OCI-LY7 (cell line): ENCODE results near the gene NAA40. TPM values are rescaled to one million over a fixed set of nuclear protein-coding genes. Genes with fewer than 3 reads are reported as not detected.
A peak's percentile ranks its signal among the peaks of the same experiment; 100 is the strongest.

ENCODE experiments used
- BruUV-seq: library from RNA; stranded (reverse); fragments of 400-500 nt; replicated peaks from 2 replicates; lab custom pipeline; 2021; lab: Mats Ljungman, UMichigan
- CTCF ChIA-PET: fragments of 300-600 bp; sonication (Branson Sonifier 250); formaldehyde crosslinking; loops from one replicate; lab custom pipeline; 2022; ENCODE audit warnings: antibody characterized with exemption; ENCODE audit not compliant: unreplicated experiment; lab: Charles Lee
- POLR2A ChIA-PET: fragments of 300-600 bp; sonication (Branson Sonifier 250); formaldehyde crosslinking; loops from one replicate; lab custom pipeline; 2022; ENCODE audit warnings: antibody characterized with exemption; lab: Charles Lee
- DNase-seq: peaks from one replicate; pipeline ENCODE4 v3.0.0-alpha.2; 2015; ENCODE audit warnings: low spot score
- H2AFZ ChIP-seq: fragments of 200-600 bp; sonication (generic), shearing (Covaris generic); 2 replicates; pipeline ENCODE4 v1.6.1; 2014; ENCODE audit warnings: mild to moderate bottlenecking, antibody characterized with exemption, low read length, moderate library complexity
- H3K27ac ChIP-seq: fragments of 200-600 bp; sonication (generic); 2 replicates; pipeline ENCODE4 v1.5.1; 2014; ENCODE audit warnings: mixed run types, low read depth, mild to moderate bottlenecking, moderate library complexity, low read length, inconsistent platforms; ENCODE audit not compliant: poor library complexity, severe bottlenecking
- H3K36me3 ChIP-seq: fragments of 200-600 bp; sonication (generic); 2 replicates; pipeline ENCODE4 v1.6.1; 2014; ENCODE audit warnings: mild to moderate bottlenecking, antibody characterized with exemption, low read length, moderate library complexity, mixed read lengths; ENCODE audit not compliant: insufficient read depth
- H3K4me1 ChIP-seq: fragments of 200-600 bp; sonication (generic); 2 replicates; pipeline ENCODE4 v1.5.1; 2014; ENCODE audit warnings: mild to moderate bottlenecking, low read length; ENCODE audit not compliant: insufficient read depth, poor library complexity, severe bottlenecking
- H3K4me2 ChIP-seq: fragments of 200-600 bp; sonication (generic); 2 replicates; pipeline ENCODE4 v1.6.1; 2014; ENCODE audit warnings: mild to moderate bottlenecking, low read length
- H3K4me3 ChIP-seq: fragments of 200-600 bp; sonication (generic); 2 replicates; pipeline ENCODE4 v1.5.1; 2014; ENCODE audit warnings: mild to moderate bottlenecking, low read depth, low read length; ENCODE audit not compliant: poor library complexity, severe bottlenecking
- H3K79me2 ChIP-seq: fragments of 200-600 bp; sonication (generic); 2 replicates; pipeline ENCODE4 v1.6.1; 2016; ENCODE audit warnings: low read depth, mild to moderate bottlenecking, low read length, moderate library complexity, mixed read lengths; ENCODE audit not compliant: insufficient read depth
- H3K9me2 ChIP-seq: fragments of 200-600 bp; sonication (generic); 2 replicates; pipeline ENCODE4 v1.6.1; 2016; ENCODE audit warnings: mild to moderate bottlenecking, low read length, mixed read lengths; ENCODE audit not compliant: insufficient read depth
- H3K9me3 ChIP-seq: fragments of 200-600 bp; sonication (generic); 2 replicates; pipeline ENCODE4 v1.6.1; 2014; ENCODE audit warnings: mild to moderate bottlenecking, mixed run types, low read length, mixed read lengths
- H4K20me1 ChIP-seq: fragments of 200-600 bp; sonication (generic); 2 replicates; pipeline ENCODE4 v1.6.1; 2014; ENCODE audit warnings: mild to moderate bottlenecking, antibody characterized with exemption, low read length, moderate library complexity, mixed read lengths; ENCODE audit not compliant: insufficient read depth
- EZH2phosphoT487 ChIP-seq: fragments of 200-600 bp; sonication (generic); IDR thresholded peaks from 2 replicates; pipeline ENCODE4 v1.6.1; 2018; ENCODE audit warnings: low read depth, borderline replicate concordance, mild to moderate bottlenecking, mixed run types, antibody characterized with exemption, low read length, moderate library complexity, mixed read lengths
- intact Hi-C: fragments of 100-400 bp; cut with micrococcal nuclease; formaldehyde crosslinking; loops from one replicate; pipeline ENCODE4 v1.10.0; 2022; ENCODE audit not compliant: unreplicated experiment
- total RNA-seq, 2 experiments: library from RNA; depleted of rRNA in 1 of 2; stranded (reverse); fragments of >200 nt in 1 of 2; shearing (Covaris generic) in 1 of 2; gene quantifications; 2 replicates each; pipeline ENCODE4 v1.2.3, GENCODE V29; 2014 to 2022
- TF ChIP-seq, protein P1 (sequence below): fragments of 200-600 bp; sonication (generic); conservative IDR thresholded peaks from 2 replicates; pipeline ENCODE4 v1.5.1; 2014; ENCODE audit warnings: mild to moderate bottlenecking, antibody characterized with exemption, low read length, moderate library complexity, mixed read lengths

NAA40 gene
- total RNA-seq, 2 experiments from 2014 or later = 24.5 to 45.5 TPM

DNA sequence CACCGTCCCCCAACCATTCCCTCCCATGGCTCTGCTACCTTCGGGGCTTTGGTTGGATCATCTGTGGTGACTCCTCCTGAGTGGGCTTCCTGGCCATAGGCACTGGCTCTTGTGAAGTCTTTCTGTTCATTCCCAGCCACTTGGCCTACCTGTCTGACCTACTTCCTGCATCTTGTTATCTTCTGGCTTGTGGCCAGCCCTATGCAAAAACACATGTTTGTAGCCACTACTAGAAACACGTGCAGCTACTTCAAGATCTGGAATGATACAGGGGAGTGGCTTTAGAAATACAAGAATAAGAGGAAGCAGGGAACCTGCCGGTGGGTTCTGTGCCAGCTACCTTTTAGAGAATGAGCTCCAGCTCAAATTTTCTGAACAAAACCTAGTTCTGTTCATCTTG is 42.7 kb upstream of the NAA40 start:
- no peak overlapping the region for H3K4me3 ChIP-seq
- no peak overlapping the region for H3K4me2 ChIP-seq
- no peak overlapping the region for H3K27ac ChIP-seq
- H3K4me1 ChIP-seq = peaks cover 4% of the 10 kb centered on the region
- DNase-seq = no peak
- intact Hi-C loops = no loop called here
- ChIA-PET POLR2A (no interaction called here), CTCF (interaction anchor here (0.6 to 1.1 kb wide), 2 partner anchors 33 to 57 kb away, joined by 3 read pairs; partner anchors contain the start of gene MARK2)
- H3K9me3 ChIP-seq = no peaks in the 10 kb centered on the region
- BruUV-seq = no TSS peak
- H3K79me2 ChIP-seq = peaks cover 26% of the 10 kb centered on the region
- 0 out of 2 replicates have a peak, but pooled peaks cover 3% of the 10 kb centered on the region for H4K20me1 ChIP-seq
- H3K36me3 ChIP-seq = peaks cover 90% of the 10 kb centered on the region
- no peaks in the 10 kb centered on the region for H3K9me2 ChIP-seq
- no peak for TF ChIP-seq EZH2phosphoT487
- H2AFZ ChIP-seq = no peak overlapping the region

DNA sequence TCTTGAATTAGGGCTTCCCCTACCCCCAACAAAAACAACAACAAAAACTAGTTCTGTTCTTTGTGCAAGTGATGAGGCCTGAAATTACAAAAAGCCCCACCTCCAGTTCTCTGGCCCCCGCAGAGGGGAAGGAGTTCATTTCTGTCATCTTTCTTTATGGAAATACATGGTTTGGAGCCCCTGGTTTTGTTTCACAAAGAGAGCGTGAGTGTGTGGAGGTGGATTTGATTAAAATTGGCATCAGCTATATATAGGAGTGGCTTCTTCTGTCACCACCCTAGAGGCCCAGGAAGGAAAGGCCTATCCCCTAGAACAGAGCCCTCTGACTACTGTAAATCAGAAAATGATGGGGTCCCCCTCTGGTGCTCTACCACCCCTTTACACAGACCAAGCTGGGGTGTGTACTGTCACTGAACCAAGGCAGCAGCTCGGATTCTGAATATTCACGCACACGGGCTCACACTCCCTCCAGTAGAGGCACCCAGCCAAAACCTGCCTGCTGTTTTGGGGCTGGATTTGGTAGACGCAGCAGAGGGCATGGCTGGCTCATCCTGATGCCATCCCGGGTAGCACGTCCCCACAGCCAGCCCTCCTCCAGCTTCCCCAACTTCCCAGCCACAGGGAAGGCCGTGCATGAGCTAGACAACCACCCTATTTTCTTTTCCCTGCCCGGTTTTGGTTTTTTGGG is 41.2 kb upstream of the NAA40 start:
- BruUV-seq = no TSS peak
- Histone ChIP-seq H3K36me3 (peaks cover 92% of the 10 kb centered on the region), H4K20me1 (0 out of 2 replicates have a peak, but pooled peaks cover 3% of the 10 kb centered on the region), H3K4me2 (no peak overlapping the region), H3K79me2 (peaks cover 13% of the 10 kb centered on the region), H3K9me2 (no peaks in the 10 kb centered on the region), H3K4me3 (no peak overlapping the region), H3K27ac (no peak overlapping the region), H3K9me3 (no peaks in the 10 kb centered on the region), H3K4me1 (peaks cover 4% of the 10 kb centered on the region), H2AFZ (no peak overlapping the region)
- CTCF ChIA-PET = interaction anchor here (0.5 to 1.4 kb wide), 2 partner anchors 9 to 23 kb away, joined by 3 read pairs; no protein-coding TSS in a partner anchor
- intact Hi-C loops = no loop called here
- no peak for DNase-seq
- TF ChIP-seq, protein P1, sequence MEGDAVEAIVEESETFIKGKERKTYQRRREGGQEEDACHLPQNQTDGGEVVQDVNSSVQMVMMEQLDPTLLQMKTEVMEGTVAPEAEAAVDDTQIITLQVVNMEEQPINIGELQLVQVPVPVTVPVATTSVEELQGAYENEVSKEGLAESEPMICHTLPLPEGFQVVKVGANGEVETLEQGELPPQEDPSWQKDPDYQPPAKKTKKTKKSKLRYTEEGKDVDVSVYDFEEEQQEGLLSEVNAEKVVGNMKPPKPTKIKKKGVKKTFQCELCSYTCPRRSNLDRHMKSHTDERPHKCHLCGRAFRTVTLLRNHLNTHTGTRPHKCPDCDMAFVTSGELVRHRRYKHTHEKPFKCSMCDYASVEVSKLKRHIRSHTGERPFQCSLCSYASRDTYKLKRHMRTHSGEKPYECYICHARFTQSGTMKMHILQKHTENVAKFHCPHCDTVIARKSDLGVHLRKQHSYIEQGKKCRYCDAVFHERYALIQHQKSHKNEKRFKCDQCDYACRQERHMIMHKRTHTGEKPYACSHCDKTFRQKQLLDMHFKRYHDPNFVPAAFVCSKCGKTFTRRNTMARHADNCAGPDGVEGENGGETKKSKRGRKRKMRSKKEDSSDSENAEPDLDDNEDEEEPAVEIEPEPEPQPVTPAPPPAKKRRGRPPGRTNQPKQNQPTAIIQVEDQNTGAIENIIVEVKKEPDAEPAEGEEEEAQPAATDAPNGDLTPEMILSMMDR = no peak
- no peak for TF ChIP-seq EZH2phosphoT487
- POLR2A ChIA-PET = no interaction called here

DNA sequence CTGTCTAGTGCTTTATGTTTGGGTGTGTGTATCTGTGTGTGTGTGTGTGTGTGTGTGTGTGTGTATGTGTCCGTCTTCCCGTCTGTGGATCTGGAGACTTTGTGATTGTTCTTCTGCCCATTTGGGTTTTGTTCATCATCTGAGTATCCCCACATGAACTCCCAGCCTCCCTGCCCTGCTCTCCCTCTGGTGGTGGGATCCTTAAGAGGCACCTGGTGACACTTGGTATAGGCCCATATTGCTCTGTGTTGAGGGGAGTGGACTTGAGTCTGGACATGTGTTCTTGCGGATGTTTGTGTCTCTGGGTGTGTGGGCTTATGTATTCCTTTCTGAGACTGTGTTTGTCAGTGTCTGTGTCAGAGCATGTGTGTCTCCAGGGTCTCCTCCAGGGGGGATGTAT is 37.1 kb upstream of the NAA40 start:
- H4K20me1 ChIP-seq = no peaks in the 10 kb centered on the region

More for the DNA sequence above, 37.1 kb upstream of the NAA40 start:
- no peak for DNase-seq
- Histone ChIP-seq H3K9me2 (no peaks in the 10 kb centered on the region), H3K36me3 (peaks cover 95% of the 10 kb centered on the region), H3K4me3 (no peak overlapping the region), H3K4me1 (no peaks in the 10 kb centered on the region), H3K79me2 (no peaks in the 10 kb centered on the region), H3K4me2 (no peak overlapping the region), H3K27ac (no peak overlapping the region), H2AFZ (no peak overlapping the region), H3K9me3 (no peaks in the 10 kb centered on the region)
- no TSS peak for BruUV-seq
- intact Hi-C loops = no loop called here
- ChIA-PET POLR2A (no interaction called here), CTCF (no interaction called here)
- no peak for TF ChIP-seq EZH2phosphoT487
- TF ChIP-seq, protein P1 = peak; percentile 43
